ENCODE measurements around the gene IMPDH2.

- TF ChIP-seq GATA3 (IDR thresholded peaks at IDR 0.05; ENCODE audit: low read depth, low read length) = no peak
- no peak for TF ChIP-seq GATA2 (IDR thresholded peaks at IDR 0.05; ENCODE audit: low read depth, low read length)
These were observed 3.6 kb upstream of the IMPDH2 start for GRCh38 chr3:49032646-49033304.

Data from SH-SY5Y (cell line).